ENCODE data around the gene C19orf67.

C19orf67 gene

GRCh38 chr19:14102102-14102696 lies 16.6 kb upstream of the C19orf67 start:
- TF ChIP-seq MAX (IDR thresholded peaks at IDR 0.05; ENCODE audit: low read depth, low read length): no peak
- TF ChIP-seq MYC (IDR thresholded peaks at IDR 0.05; ENCODE audit: low read depth, low read length): no peak
- no peak for TF ChIP-seq POLR2A (IDR thresholded peaks at IDR 0.05; ENCODE audit: extremely low read depth, insufficient read length)
- TF ChIP-seq, protein P1, sequence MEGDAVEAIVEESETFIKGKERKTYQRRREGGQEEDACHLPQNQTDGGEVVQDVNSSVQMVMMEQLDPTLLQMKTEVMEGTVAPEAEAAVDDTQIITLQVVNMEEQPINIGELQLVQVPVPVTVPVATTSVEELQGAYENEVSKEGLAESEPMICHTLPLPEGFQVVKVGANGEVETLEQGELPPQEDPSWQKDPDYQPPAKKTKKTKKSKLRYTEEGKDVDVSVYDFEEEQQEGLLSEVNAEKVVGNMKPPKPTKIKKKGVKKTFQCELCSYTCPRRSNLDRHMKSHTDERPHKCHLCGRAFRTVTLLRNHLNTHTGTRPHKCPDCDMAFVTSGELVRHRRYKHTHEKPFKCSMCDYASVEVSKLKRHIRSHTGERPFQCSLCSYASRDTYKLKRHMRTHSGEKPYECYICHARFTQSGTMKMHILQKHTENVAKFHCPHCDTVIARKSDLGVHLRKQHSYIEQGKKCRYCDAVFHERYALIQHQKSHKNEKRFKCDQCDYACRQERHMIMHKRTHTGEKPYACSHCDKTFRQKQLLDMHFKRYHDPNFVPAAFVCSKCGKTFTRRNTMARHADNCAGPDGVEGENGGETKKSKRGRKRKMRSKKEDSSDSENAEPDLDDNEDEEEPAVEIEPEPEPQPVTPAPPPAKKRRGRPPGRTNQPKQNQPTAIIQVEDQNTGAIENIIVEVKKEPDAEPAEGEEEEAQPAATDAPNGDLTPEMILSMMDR (IDR thresholded peaks at IDR 0.05; ENCODE audit: low read depth, low read length): no peak
- H3K4me3 ChIP-seq (ENCODE audit: low read depth, low read length): no peak overlapping the region
- DNase-seq (ENCODE audit: low read depth): peak; percentile 0

DNA sequence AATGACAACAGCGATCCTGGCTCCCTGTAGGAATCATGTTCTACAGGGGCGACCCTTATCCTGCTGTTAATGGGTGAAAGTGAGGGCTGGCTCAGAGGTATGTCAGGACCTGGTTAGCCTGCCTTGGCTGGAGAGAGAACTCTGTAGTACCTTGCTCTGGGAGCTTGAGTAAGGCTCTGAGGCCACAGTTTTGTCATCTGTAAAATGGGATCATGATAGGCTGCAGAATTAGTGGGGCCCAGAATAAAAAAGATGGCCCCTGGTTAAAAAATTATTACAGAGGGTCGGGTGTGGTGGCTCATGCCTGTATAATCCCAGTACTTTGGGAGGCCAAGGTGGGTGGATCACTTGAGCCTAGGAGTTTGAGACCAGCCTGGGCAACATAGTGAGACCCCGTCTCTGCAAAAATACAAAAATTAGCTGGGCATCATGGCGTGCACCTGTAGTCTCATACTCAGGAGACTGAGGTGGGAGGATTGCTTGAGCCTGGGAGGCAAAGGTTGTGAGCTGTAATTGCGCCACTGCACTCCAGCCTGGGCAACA lies 15.5 kb upstream of the C19orf67 start:
- H3K4me3 ChIP-seq (ENCODE audit: low read depth, low read length): no peak overlapping the region
- no peak for DNase-seq (ENCODE audit: low read depth)
- TF ChIP-seq MAX (IDR thresholded peaks at IDR 0.05; ENCODE audit: low read depth, low read length): no peak
- no peak for TF ChIP-seq POLR2A (IDR thresholded peaks at IDR 0.05; ENCODE audit: extremely low read depth, insufficient read length)
- TF ChIP-seq, protein P1 (IDR thresholded peaks at IDR 0.05; ENCODE audit: low read depth, low read length): no peak
- no peak for TF ChIP-seq MYC (IDR thresholded peaks at IDR 0.05; ENCODE audit: low read depth, low read length)

GRCh38 chr19:14097532-14098151 lies 12.1 kb upstream of the C19orf67 start:
- no peak overlapping the region for H3K4me3 ChIP-seq (ENCODE audit: low read depth, low read length)
- TF ChIP-seq, protein P1 (IDR thresholded peaks at IDR 0.05; ENCODE audit: low read depth, low read length): peak; percentile 24
- no peak for TF ChIP-seq POLR2A (IDR thresholded peaks at IDR 0.05; ENCODE audit: extremely low read depth, insufficient read length)
- DNase-seq (ENCODE audit: low read depth): peak; percentile 16

GRCh38 chr19:14096272-14096992 lies 10.8 kb upstream of the C19orf67 start:
- H3K4me3 ChIP-seq (ENCODE audit: low read depth, low read length): no peak overlapping the region
- peak; percentile 22 for DNase-seq (ENCODE audit: low read depth)
- no peak for TF ChIP-seq POLR2A (IDR thresholded peaks at IDR 0.05; ENCODE audit: extremely low read depth, insufficient read length)
- TF ChIP-seq MYC (IDR thresholded peaks at IDR 0.05; ENCODE audit: low read depth, low read length): no peak
- TF ChIP-seq, protein P1 (IDR thresholded peaks at IDR 0.05; ENCODE audit: low read depth, low read length): no peak
- no peak for TF ChIP-seq MAX (IDR thresholded peaks at IDR 0.05; ENCODE audit: low read depth, low read length)

DNA sequence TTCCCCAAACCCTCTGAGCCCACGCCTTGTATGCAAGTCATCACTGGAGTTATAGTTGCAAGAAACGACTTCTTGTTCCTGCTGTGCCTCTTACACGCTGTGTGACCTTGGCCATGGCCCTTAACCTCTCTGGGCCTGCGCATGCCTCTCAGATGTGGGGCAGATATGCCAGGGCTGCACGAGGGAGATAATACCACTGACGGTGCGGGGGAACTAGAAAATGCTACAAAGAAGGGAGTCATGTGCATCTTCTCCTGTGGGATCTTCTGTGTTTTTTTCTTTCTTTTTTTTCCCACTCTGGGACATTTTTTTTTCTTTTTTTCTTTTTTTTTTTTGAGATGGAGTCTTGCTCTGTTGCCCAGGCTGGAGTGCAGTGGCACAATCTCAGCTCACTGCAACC lies 9.3 kb upstream of the C19orf67 start:
- TF ChIP-seq MAX (IDR thresholded peaks at IDR 0.05; ENCODE audit: low read depth, low read length): no peak
- TF ChIP-seq, protein P1 (IDR thresholded peaks at IDR 0.05; ENCODE audit: low read depth, low read length): no peak
- no peak for TF ChIP-seq POLR2A (IDR thresholded peaks at IDR 0.05; ENCODE audit: extremely low read depth, insufficient read length)
- TF ChIP-seq MYC (IDR thresholded peaks at IDR 0.05; ENCODE audit: low read depth, low read length): no peak
- no peak for DNase-seq (ENCODE audit: low read depth)
- H3K4me3 ChIP-seq (ENCODE audit: low read depth, low read length): no peak overlapping the region
